ENCODE measurements around the gene B3GAT2.
A peak's percentile ranks its signal among the peaks of the same experiment; 100 is the strongest.

B3GAT2 gene

DNA sequence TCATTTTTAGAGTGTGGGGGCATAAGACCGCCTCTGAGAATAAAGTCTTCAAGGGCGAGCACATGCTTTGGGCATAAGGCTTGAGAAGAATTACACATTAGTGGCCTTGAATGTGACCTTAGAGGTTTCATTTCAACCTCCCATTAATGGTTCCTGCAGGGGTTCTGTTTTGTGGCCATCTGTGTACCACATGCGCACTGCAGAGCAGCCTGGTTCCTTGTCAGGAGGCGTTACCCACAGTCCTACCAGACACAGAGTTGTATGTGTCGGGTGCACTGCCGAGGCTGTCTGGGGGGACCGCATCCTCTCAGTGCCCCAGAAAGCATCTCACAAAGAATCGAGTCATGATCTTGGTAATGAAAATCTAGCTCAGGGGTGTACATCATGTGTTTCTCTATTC, 115.7 kb downstream of the B3GAT2 start:
- no peak for DNase-seq

DNA sequence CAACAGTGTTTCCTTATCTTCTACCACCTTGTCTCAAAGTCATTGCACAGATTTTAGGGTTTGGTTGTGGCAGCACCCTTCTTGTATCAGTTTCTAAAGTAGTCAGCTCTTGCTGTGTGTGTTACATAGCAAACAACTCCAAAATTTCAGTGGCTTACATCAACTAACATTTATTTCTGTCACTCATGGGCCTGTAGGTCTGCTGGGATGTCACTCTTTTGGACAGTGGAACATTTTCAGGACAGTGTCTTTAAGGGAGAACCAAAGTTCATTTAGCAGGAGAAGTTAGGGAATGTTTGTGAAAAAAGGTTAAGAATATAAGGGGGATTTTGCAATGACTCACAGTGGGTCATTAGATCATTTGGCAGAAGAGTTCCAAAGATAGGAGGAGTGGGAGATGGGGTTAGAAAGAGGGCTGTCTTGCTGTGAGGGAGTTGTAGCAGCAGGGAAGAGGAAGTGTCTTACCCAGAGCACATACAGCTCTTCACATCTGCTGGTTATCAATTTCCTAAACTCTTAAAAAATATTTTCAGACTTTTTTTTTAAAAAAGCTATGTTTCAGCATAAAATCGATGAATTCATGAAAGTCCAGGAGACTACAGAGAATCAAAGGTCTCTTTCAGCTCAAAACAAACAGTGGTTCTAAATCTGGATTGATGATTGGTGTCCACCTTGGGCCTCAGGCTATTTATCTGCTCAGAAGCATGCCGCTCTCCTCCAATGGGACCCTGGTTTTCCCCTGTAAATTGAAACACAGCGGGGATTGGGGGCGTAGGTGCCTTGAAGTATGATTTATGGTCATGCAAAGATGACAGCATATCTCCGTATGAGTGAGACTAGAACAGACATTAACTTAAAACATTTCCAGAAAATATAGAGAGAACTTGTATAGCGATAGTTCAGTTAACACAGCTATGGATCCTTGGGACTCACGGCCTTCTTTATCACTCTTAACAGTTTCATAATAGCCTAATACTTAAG, 117.3 kb downstream of the B3GAT2 start:
- DNase-seq: no peak

DNA sequence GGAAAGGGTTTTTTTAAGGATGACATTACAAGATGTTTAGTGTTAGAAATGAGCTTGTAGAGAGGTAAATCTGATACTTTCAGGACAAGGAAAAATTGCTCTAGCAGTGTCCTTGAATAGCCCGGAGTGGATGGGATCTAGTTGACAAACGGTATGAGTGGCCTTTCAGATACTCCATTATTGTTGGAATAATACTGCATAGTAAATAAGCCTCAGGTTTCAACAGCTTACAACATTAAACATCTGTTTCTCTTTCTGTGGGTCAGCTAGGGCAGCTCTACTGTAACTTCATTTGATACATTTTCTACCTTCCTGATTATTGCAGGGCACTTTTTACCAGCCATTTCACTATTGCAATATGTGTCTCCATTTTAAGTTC, 118.0 kb downstream of the B3GAT2 start:
- DNase-seq: peak in 1 of 2 experiments; percentile 3

DNA sequence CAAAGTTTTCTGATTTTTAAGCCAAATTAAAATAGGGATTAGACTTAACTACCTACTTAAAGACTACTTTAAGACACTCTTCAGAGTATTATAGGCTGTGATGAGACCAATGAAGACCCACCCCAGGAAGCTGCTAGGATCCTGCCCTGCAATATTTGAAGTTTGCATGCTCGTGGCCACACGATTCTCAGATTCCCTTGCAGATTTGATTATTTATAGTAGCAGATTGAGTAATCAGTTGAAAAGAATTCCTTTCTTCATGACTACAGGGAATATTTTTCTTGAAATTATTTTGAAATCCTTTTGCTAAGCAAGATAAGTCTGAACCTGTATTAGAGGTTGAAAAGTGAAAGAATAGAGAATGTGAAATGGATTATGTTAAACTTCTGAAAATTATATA, 122.3 kb downstream of the B3GAT2 start:
- DNase-seq: no peak

DNA sequence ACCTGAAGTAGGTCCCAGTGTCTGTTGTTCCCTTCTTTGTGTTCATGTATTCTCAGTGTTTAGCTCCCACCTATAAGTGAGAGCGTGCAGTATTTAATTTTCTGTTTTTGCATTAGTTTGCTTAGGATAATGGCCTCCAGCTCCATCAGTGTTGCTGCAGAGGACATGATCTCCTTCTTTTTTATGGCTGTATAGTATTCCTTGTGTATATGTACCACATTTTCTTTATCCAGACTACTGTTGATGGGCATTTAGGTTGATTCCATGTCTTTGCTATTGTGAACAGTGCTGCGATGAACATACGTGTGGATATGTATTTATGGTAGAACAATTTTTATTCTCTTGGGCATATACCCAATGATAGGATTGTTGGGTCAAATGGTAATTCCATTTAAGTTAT, 125.4 kb downstream of the B3GAT2 start:
- no peak for DNase-seq

DNA sequence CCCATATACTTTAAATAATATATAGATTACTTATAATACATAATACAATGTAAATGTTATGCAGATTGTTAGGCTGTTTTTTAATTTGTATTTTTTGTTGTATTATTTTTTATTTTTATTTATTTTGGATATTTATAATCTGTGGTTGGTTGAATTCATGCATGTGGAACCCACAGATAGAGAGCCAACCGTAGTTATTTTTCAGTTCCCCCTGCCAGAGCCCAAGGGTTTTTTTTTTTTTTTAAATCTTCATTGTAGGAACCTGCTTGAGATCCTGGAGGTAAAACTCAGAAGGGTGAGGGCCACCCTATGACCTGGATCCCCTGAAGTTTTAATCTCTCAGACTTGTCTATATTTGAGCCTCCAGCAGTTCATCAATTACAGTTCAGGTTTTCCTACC, 133.2 kb downstream of the B3GAT2 start:
- no peak for DNase-seq

DNA sequence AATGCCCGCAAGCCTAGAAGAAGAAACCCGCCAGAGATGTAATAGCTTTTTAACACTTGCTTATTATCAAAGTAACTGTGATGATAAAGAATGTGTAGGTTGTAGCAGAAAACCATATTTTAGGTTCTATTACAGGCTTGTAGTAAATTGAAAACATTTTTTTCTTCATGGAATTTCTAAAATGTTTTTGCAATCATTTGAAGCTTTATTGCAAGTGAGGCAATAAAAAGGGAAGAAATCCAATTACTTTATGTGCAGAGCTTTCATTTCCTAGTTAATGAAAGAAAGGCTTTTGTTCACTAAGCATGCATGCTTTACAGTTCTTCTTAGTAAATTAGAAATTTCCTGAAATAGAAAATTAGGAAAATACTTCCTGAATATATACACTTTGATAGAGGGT, 135.1 kb downstream of the B3GAT2 start:
- no peak for DNase-seq

GRCh38 chr6:70820778-70821177, 136.1 kb downstream of the B3GAT2 start:
- no peak for DNase-seq

GRCh38 chr6:70819646-70820045, 137.2 kb downstream of the B3GAT2 start:
- DNase-seq: no peak

GRCh38 chr6:70813885-70814284, 143.0 kb downstream of the B3GAT2 start:
- DNase-seq: no peak

DNA sequence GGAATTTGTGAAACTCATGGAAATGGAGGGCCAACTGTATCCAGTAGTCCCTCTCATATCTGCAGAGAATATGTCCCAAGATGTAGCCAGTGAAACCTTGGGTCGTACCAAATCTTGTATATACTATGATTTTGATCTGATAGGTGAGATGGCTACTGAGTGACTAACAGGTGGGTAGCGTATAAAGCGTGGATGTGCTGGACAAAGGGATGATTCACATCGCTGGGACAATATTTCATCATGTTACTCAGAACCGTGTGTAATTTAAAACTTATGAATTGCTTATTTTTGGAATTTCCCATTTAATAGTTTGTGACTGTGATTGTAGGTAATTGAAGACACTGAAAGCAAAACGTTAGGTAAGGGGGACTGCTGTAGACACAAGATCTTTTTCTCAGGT, 145.1 kb downstream of the B3GAT2 start:
- no peak for DNase-seq

All from NCI-H2081 (cell line).